ENCODE measurements around the gene SOSTDC1.

SOSTDC1 gene

GRCh38 chr7:16417906-16418305, 47.6 kb downstream of the SOSTDC1 start:
- DNase-seq = no peak

GRCh38 chr7:16416289-16417282, 49.0 kb downstream of the SOSTDC1 start:
- DNase-seq = no peak

GRCh38 chr7:16412274-16413254, 53.0 kb downstream of the SOSTDC1 start:
- DNase-seq = no peak

Data from CD4-positive, alpha-beta T cell treated with Interleukin-10 for 1 hour (primary cell).